NB4 (cell line): ENCODE results near the gene PCDH20.

Experiments
- CTCF ChIP-seq: IDR thresholded peaks from one replicate; pipeline ENCODE4 v1.5.1; 2012; ENCODE audit warnings: low read depth, low read length
- MAX ChIP-seq: IDR thresholded peaks from 2 replicates; pipeline ENCODE4 v1.6.1; 2011; ENCODE audit warnings: low read depth, low read length
- POLR2A ChIP-seq: IDR thresholded peaks from 2 replicates; pipeline ENCODE4 v1.6.1; 2011; ENCODE audit warnings: mild to moderate bottlenecking; ENCODE audit not compliant: insufficient read length; ENCODE audit errors: extremely low read depth

- no peak for TF ChIP-seq POLR2A
- no peak for TF ChIP-seq CTCF
- TF ChIP-seq MAX = no peak
These were observed 8.3 kb upstream of the PCDH20 start for GRCh38 chr13:61423915-61424314.
